ENCODE data around the gene PPP1R1B.

Gene PPP1R1B

DNA sequence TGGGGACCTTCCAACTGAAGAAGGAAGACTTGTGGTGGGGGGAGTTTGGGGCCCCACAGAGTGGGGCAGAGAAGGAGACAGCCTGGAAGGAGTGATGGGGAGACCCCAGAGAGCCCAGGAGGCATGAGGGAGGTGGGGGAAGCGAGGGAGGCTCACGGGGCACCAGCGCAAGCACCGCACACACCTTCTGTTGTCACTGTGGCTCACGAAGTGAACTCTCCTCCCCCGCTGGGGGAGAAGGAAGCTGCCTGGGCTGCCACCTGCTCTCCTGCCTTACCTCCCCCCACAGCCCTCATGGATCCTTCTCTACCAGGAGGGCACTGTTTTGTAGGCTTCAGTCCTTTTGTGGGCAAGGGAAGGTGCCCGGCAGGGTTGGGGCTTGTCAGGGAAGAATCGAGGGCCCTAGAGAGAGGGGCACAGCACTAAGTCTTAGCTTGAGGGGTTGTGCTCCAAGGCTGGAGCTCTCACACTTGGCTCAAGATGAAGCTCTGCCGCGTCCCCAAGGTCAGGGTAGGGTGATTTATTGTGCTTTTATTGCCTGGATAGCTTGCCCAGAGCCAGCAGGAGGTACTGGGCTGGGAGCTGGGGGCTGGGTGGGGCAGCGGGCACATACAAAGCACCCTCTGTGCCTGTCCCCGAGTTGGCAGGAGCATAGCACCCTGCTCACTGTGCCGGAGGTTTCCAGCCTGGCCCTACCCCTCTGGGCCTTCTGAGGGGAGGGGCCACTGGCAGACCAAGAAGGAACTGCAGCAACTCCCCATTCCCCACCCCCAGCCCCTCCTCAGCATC is 5.6 kb downstream of the PPP1R1B start:
- DNase-seq (ENCODE audit: extremely low read depth, insufficient read length): no peak
- H3K27me3 ChIP-seq (replicated peaks; ENCODE audit: control insufficient read depth, insufficient read depth, low read length): no peaks in the 10 kb centered on the region
- no peak overlapping the region for H3K4me3 ChIP-seq (replicated peaks; ENCODE audit: low read depth, low read length)
- no peaks in the 10 kb centered on the region for H3K36me3 ChIP-seq (ENCODE audit: control insufficient read depth, insufficient read depth, low read length)
- TF ChIP-seq, protein P1, sequence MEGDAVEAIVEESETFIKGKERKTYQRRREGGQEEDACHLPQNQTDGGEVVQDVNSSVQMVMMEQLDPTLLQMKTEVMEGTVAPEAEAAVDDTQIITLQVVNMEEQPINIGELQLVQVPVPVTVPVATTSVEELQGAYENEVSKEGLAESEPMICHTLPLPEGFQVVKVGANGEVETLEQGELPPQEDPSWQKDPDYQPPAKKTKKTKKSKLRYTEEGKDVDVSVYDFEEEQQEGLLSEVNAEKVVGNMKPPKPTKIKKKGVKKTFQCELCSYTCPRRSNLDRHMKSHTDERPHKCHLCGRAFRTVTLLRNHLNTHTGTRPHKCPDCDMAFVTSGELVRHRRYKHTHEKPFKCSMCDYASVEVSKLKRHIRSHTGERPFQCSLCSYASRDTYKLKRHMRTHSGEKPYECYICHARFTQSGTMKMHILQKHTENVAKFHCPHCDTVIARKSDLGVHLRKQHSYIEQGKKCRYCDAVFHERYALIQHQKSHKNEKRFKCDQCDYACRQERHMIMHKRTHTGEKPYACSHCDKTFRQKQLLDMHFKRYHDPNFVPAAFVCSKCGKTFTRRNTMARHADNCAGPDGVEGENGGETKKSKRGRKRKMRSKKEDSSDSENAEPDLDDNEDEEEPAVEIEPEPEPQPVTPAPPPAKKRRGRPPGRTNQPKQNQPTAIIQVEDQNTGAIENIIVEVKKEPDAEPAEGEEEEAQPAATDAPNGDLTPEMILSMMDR (IDR thresholded peaks at IDR 0.05; ENCODE audit: insufficient read depth, low read length, poor library complexity, severe bottlenecking): no peak

DNA sequence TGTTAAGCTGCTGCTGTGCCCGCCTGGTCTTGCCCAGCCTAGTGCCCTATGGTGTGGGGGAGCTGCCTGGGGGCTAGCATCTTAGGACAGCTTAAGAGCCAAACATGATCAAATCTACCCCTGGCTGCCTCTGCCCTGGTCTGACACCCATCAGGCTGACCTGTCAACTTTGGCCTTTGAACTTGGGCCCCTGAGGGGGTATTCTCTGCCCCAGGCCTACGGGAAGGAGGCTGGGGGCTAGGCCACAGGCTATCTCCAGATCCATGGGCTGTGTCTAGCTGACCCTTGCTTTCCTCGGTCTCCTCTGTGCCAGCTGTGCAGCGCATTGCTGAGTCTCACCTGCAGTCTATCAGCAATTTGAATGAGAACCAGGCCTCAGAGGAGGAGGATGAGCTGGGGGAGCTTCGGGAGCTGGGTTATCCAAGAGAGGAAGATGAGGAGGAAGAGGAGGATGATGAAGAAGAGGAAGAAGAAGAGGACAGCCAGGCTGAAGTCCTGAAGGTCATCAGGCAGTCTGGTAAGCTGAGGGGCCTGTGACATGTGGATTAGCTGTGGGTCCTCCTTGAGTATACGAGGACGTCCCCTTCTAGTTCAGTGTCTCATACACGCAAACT is 6.9 kb downstream of the PPP1R1B start:
- DNase-seq (ENCODE audit: extremely low read depth, insufficient read length): no peak
- no peaks in the 10 kb centered on the region for H3K27me3 ChIP-seq (replicated peaks; ENCODE audit: control insufficient read depth, insufficient read depth, low read length)
- no peak overlapping the region for H3K4me3 ChIP-seq (replicated peaks; ENCODE audit: low read depth, low read length)
- H3K36me3 ChIP-seq (ENCODE audit: control insufficient read depth, insufficient read depth, low read length): no peaks in the 10 kb centered on the region
- TF ChIP-seq, protein P1 (IDR thresholded peaks at IDR 0.05; ENCODE audit: insufficient read depth, low read length, poor library complexity, severe bottlenecking): no peak

DNA sequence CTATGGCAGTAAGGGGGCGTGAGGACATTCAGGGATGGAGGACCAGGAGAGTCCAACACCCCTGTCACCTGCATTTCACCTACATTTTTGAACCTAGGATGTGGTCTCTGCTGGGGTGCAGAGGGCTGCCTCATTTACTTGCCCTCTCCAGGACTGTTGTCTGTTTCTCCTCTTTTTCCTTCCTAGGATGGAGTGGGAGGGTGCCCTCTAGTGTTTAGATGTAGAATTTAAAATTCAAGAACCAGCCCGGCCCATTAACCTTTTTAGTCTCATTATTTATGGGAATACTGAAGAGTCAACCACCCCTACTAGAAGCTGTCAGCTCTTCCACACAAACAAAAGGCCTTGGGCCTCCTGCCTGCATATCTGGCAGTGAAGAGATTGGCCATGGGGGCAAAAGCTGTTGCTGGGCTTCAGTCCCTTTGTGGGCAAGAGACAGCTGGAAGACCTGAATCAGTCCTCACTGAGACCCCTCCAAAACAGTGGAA is 7.7 kb downstream of the PPP1R1B start:
- no peaks in the 10 kb centered on the region for H3K27me3 ChIP-seq (replicated peaks; ENCODE audit: control insufficient read depth, insufficient read depth, low read length)
- no peak for DNase-seq (ENCODE audit: extremely low read depth, insufficient read length)
- TF ChIP-seq, protein P1 (IDR thresholded peaks at IDR 0.05; ENCODE audit: insufficient read depth, low read length, poor library complexity, severe bottlenecking): peak; percentile 76
- H3K4me3 ChIP-seq (replicated peaks; ENCODE audit: low read depth, low read length): no peak overlapping the region
- H3K36me3 ChIP-seq (ENCODE audit: control insufficient read depth, insufficient read depth, low read length): no peaks in the 10 kb centered on the region

DNA sequence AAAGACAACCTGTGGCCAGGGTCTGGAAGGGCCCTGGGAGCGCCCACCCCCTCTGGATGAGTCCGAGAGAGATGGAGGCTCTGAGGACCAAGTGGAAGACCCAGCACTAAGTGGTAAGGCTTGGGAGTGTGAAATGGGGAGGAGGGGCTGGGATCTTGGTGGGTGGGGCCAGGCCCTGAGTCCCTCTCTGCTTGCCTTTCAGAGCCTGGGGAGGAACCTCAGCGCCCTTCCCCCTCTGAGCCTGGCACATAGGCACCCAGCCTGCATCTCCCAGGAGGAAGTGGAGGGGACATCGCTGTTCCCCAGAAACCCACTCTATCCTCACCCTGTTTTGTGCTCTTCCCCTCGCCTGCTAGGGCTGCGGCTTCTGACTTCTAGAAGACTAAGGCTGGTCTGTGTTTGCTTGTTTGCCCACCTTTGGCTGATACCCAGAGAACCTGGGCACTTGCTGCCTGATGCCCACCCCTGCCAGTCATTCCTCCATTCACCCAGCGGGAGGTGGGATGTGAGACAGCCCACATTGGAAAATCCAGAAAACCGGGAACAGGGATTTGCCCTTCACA is 8.9 kb downstream of the PPP1R1B start:
- TF ChIP-seq, protein P1 (IDR thresholded peaks at IDR 0.05; ENCODE audit: insufficient read depth, low read length, poor library complexity, severe bottlenecking): no peak
- Histone ChIP-seq H3K36me3 (ENCODE audit: control insufficient read depth, insufficient read depth, low read length) (no peaks in the 10 kb centered on the region), H3K4me3 (replicated peaks; ENCODE audit: low read depth, low read length) (no peak overlapping the region), H3K27me3 (replicated peaks; ENCODE audit: control insufficient read depth, insufficient read depth, low read length) (no peaks in the 10 kb centered on the region)
- no peak for DNase-seq (ENCODE audit: extremely low read depth, insufficient read length)

DNA sequence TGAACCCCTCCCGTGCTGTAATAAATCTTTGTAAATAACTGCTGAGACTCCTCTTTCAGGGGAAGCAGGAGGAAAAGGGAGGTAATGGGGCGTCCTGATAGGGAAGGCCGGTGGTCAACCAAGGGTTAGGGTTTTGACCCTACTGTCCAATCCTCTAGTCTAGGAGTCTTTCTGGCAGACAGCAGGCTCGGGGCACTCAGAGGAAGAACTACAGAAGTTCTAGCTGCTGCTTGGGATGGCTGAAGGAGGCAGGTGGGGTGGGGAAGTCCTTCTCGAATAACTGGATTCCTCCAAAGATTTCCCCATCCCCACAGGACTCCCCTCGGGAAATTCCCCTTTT is 9.8 kb downstream of the PPP1R1B start:
- no peaks in the 10 kb centered on the region for H3K36me3 ChIP-seq (ENCODE audit: control insufficient read depth, insufficient read depth, low read length)
- no peaks in the 10 kb centered on the region for H3K27me3 ChIP-seq (replicated peaks; ENCODE audit: control insufficient read depth, insufficient read depth, low read length)
- H3K4me3 ChIP-seq (replicated peaks; ENCODE audit: low read depth, low read length): peak overlapping the region; percentile 79
- TF ChIP-seq, protein P1 (IDR thresholded peaks at IDR 0.05; ENCODE audit: insufficient read depth, low read length, poor library complexity, severe bottlenecking): no peak
- no peak for DNase-seq (ENCODE audit: extremely low read depth, insufficient read length)
